ENCODE measurements around the gene ADAM12. TPM values are rescaled to one million over a fixed set of nuclear protein-coding genes. Genes with fewer than 3 reads are reported as not detected.

The ADAM12 gene
- total RNA-seq, 1 experiment from 2014 or later, result 0.24 TPM

DNA sequence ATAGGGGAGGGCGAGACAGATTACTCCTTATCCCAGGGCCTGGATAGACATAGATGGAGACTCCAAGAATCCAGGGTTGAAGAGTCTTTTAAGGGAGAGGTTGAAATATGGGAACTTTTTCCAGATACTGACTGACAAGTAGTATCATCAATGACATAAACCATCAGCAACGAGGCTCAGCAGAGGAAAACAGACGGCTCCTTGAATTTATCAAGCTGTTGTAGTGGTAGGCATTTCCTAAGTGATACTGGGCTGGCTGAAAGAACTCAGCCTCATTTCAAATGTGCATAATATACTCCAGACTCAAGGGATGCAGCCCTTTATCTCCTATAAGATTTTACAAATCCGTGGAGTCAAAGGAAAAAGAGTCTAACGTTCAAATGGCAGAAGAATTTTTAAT is 341.4 kb downstream of the ADAM12 start:
- no peak overlapping the region for H2BK120ac ChIP-seq (ENCODE audit: low read depth, low read length, poor library complexity, severe bottlenecking)
- H3K27ac ChIP-seq (ENCODE audit: insufficient read length, low read depth, low read length), result no peak overlapping the region
- no peak overlapping the region for H4K8ac ChIP-seq (replicated peaks; ENCODE audit: insufficient read length, low read depth, low read length)
- H2BK12ac ChIP-seq (ENCODE audit: insufficient read length, low read depth, low read length), result no peak overlapping the region
- no peak overlapping the region for H3K23ac ChIP-seq (ENCODE audit: insufficient read length, low read depth, low read length)
- no peaks in the 10 kb centered on the region for H3K4me1 ChIP-seq (ENCODE audit: insufficient read depth, low read length)
- H3K79me2 ChIP-seq (ENCODE audit: insufficient read depth, low read length), result no peaks in the 10 kb centered on the region
- H3K4me1 Mint-ChIP-seq, result peaks cover 4 to 5% of the 10 kb centered on the region in 2 experiments; a peak in 2 of 4 replicates
- no peak overlapping the region for H3K4me2 ChIP-seq (ENCODE audit: insufficient read depth, insufficient read length, low read length)
- H2AFZ ChIP-seq (ENCODE audit: low read length), result no peak overlapping the region
- H3K14ac ChIP-seq (ENCODE audit: insufficient read depth, low read length), result no peak overlapping the region
- H4K20me1 ChIP-seq (ENCODE audit: control insufficient read depth, insufficient read depth, insufficient read length), result no peaks in the 10 kb centered on the region
- H3K9me3 ChIP-seq (ENCODE audit: control insufficient read depth, low read depth, low read length), result no peaks in the 10 kb centered on the region
- H3K4me3 Mint-ChIP-seq, result no peak overlapping the region
- no peak overlapping the region for H3K27ac Mint-ChIP-seq
- H2BK5ac ChIP-seq (ENCODE audit: insufficient read length, low read length), result no peak overlapping the region
- H3K18ac ChIP-seq (ENCODE audit: insufficient read length, low read depth, low read length), result no peak overlapping the region
- H3K27me3 ChIP-seq (ENCODE audit: insufficient read depth, low read length), result no peaks in the 10 kb centered on the region
- H3T11ph ChIP-seq (ENCODE audit: low read length), result no peak overlapping the region
- no peak overlapping the region for H3K56ac ChIP-seq (ENCODE audit: insufficient read length, low read depth, low read length)
- H4K91ac ChIP-seq (ENCODE audit: insufficient read length, low read depth, low read length), result no peak overlapping the region
- no peaks in the 10 kb centered on the region for H3K27me3 Mint-ChIP-seq (ENCODE audit: low read depth)
- no peak overlapping the region for H2AK5ac ChIP-seq (ENCODE audit: insufficient read length, low read length)
- no peaks in the 10 kb centered on the region for H3K23me2 ChIP-seq (ENCODE audit: insufficient read length, low read depth, low read length, poor library complexity, severe bottlenecking)
- H3K36me3 Mint-ChIP-seq (ENCODE audit: insufficient read depth in 1 of 3, low read depth in 3 of 3), result no peaks in the 10 kb centered on the region; a peak in 1 of 7 replicates
- no peak overlapping the region for H3K4ac ChIP-seq (ENCODE audit: low read depth, low read length)
- no peak overlapping the region for H3K9ac ChIP-seq (ENCODE audit: extremely low read depth, insufficient read length, low read length)
- no peaks in the 10 kb centered on the region for H3K79me1 ChIP-seq (ENCODE audit: insufficient read depth, low read depth, low read length, poor library complexity, severe bottlenecking)
- no peaks in the 10 kb centered on the region for H3K9me3 Mint-ChIP-seq
- WGBS (ENCODE audit: extremely low coverage, insufficient read length, low lambda C conversion rate), result no CpG with 5 or more reads among the region's 5 CpGs
- no peak overlapping the region for H2BK15ac ChIP-seq (ENCODE audit: low read depth, low read length)
- TF ChIP-seq, protein P1, sequence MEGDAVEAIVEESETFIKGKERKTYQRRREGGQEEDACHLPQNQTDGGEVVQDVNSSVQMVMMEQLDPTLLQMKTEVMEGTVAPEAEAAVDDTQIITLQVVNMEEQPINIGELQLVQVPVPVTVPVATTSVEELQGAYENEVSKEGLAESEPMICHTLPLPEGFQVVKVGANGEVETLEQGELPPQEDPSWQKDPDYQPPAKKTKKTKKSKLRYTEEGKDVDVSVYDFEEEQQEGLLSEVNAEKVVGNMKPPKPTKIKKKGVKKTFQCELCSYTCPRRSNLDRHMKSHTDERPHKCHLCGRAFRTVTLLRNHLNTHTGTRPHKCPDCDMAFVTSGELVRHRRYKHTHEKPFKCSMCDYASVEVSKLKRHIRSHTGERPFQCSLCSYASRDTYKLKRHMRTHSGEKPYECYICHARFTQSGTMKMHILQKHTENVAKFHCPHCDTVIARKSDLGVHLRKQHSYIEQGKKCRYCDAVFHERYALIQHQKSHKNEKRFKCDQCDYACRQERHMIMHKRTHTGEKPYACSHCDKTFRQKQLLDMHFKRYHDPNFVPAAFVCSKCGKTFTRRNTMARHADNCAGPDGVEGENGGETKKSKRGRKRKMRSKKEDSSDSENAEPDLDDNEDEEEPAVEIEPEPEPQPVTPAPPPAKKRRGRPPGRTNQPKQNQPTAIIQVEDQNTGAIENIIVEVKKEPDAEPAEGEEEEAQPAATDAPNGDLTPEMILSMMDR (conservative IDR thresholded peaks at IDR 0.05), result no peak
- DNase-seq, result no peak
- no peak overlapping the region for H4K5ac ChIP-seq (ENCODE audit: insufficient read length, low read depth, low read length)
- no peak overlapping the region for H2BK20ac ChIP-seq (ENCODE audit: low read depth, low read length, poor library complexity, severe bottlenecking)

Measured in H9 (cell line).